SKM-1 treated with dmso at 0.1 percent for 144 hours (cell line): ENCODE measurements around the gene VAMP2.

Experiments
- DNase-seq: peaks from one replicate; lab custom pipeline; 2025; ENCODE audit not compliant: unreplicated experiment; lab: John Stamatoyannopoulos, UW

Gene VAMP2

DNA sequence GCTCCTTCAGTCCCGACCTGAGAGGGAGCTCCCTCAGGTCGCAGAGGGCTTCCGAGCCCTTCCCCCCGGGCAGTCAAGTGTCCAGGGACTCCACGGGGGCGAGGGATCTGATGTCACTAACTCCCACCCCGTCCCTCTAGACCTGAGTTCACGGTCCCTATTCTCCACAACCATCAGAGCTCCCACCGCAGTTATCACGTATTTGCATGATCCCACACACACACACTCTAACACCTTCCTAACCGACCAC is 6.8 kb downstream of the VAMP2 start:
- DNase-seq: no peak

- no peak for DNase-seq
These were observed 7.3 kb downstream of the VAMP2 start for GRCh38 chr17:8155231-8155995.

- no peak for DNase-seq
These were observed 8.1 kb downstream of the VAMP2 start for GRCh38 chr17:8154608-8155155.

DNA sequence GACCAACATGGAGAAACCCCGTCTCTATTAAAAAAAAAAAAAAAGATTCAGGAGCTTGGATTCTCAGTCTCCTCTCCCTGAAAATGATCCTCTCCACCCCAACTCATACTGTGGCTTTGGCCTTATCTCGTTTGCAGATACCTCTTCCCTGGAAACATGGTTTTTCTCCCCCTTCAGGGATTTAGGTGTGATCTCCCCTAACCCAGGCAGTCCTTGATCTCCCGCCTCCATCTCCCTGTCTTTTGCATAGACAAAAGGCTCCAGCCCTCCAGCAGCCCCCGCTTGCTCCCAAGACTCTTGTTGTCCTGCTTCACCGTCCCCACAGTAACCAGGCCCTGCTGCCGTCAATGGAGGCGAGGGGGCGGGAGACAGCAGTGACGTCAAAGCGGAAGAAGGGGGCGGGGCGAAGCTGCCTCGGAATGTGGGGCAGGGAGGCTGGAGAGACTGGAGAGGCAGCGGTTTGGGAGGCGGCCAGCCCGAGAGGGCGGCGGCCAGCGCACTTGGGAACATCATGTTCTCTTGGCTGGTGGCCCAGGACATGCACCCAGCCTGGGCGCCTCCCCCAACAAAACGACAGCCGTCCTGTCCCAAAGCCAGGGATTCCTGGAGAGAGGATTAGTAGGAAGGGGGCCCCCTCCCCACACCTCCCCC is 8.7 kb downstream of the VAMP2 start:
- DNase-seq: peak; percentile 16

DNA sequence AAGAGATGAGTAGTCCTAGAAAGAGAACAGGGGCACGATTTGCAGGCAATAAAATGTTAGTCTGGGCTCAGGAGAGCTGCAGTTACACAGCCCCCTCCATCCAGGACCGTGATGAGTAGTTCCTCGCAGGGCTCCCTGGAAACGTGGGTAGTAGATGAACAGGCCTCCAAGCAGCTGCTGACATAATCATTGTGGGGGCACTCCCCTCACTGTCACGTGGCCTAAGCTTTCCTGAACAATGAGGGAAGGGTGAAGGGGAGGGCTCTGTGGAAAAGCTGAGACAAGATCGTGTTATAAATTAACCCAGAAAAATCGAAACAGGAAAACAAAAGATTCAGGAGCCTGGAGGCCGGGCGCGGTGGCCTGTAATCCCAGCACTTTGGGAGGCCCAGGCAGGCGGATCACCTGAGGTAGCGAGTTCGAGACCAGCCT is 9.2 kb downstream of the VAMP2 start:
- no peak for DNase-seq

- DNase-seq: no peak
These were observed 9.7 kb downstream of the VAMP2 start for GRCh38 chr17:8153031-8153451.

DNA sequence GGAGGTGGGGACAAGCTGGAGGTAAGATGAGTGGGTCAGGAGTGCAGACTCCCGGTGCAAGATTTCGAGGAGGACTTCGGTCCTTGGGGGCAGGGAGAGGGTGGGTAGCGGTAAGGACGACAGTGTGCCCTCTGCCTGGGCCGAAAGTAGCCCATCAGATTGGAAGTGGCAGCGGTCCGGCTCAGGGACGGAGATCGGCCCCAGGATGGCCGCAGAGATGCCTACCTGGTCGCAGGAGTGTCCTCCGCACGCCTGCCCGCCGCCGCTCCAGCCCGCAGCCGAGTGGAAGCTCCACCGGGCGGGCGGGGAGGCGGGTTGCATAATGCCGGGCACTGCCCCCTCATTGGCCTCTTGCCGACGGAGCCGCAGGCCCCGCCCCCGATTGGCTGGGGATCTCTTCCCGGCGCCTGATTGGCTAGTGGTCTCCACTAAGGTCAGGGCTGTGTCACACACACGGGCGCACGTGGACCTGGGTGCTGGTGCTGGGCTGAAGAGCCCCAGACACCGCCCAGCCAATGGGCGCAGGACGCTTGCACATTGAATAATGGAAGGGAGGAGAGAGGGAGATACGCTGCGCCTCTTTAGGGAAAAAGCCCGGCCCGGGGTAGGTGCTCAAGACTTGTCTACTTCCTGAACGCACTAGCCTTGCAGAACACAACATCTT is 10.5 kb downstream of the VAMP2 start, which contains the start of gene PER1:
Gene PER1, minus strand, starts transcription at position 293 of the 664 bp plus-strand sequence. CDS start 1,698 bp downstream, outside the sequence.
- peak; percentile 64 for DNase-seq

DNA sequence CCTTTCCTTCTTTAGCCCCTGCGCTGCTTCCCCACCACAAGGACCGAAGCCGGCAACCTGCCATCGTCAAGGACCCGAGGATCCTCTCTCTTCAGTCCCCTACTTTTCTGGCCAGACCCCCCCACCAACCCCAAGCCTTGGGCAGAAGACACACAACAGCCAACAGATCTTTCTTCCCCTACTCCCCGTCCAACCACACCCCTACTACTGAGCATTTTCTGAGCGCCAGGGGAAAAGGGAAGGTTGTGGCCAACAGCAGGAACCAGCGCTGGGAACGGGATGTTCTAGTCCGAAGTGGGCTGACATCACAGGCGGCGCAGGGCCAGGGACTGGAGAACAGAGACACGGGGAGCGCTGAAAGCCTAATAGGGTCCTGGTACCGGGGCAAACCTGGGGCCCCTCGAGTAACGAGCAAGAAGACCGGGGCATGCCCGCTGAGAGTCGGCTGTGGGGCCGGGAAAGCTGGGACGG is 11.1 kb downstream of the VAMP2 start:
- DNase-seq: no peak

DNA sequence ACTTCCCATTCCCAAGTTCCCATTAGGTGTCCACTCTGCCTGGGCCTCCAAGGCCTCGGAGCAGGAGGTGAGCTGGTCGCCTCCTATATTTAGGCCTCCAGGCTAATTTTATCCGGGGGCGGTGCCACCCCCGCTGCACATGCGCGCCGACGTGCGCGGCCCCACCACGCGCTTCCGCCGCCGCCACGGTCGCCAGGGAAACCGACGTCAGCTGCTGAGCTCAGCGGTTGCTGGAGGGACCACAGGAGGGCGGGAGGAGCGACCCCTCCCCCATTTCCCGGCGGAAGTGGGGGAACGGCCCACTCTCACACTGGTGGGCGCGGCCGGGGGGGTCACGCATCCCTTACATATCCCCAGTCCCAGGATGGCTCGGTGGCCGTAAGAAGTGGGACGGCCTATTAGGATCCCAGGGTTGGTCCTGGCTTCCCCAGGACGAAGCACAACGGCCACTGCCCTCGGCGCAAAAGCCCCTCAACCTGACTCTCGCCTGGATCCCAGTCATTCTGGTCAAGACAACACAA is 11.6 kb downstream of the VAMP2 start:
- DNase-seq: peak; percentile 24

DNA sequence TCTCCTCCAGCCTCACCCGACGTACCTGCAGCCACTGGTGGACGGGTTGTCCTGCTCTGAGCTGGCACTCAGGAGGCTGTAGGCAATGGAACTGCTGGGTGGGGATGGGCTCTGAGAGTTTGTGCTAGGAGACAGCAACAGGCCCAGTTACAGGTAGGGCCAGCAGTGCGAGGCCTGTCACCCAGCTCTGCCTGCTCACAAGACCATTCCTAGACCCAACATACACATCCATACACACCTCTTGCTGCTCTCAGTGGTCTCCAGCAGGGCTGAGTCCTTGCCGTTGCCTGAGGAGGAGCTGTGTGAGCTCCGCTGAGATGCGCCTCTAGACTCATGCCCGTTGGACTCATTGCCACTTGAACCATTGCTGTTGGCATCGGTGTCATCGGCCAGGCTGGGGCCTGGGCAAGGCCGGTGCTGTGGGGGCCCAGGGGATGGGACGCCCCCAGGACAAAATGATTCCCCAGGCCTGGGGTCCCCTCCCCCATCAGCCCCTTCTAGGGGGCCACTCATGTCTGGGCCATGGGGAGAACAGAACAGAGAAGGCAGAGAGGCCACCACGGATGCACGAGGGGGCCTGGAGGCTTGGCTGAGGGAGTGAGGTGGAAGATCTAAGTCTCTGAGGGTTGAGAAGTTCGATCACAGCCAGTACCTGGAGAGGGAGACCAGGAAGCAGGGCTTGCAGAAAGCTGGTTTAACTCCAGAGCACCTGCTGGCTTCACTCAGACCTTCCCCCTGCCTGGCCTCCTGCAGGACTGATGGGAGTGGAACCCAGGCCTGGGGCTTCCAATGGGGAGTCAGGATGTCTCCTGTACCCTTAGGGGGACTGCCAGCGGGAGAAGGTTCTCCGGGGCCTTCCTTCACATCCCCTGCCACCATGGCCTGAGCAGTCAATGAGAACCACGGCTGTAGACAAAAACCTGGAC is 12.3 kb downstream of the VAMP2 start:
- no peak for DNase-seq

GRCh38 chr17:8149419-8150193 is 13.1 kb downstream of the VAMP2 start:
- DNase-seq: no peak

DNA sequence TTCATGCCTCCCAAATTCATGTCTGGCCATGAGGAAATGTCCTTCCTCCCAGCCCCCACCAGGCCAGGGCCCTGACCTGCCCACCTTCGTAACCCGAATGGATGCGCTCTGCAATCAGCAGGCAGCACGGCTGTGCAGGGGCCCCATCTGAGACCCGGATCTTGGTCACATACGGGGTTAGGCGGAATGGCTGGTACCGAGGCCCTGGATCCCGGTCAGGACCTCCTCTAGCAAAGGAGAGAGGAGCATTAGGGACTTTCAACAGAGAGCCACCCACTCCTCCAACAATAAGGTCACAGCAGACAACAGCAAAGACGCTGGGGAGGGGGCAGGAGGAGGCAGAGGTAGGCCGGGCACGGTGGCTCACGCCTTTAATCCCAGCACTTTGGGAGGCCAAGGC is 14.2 kb downstream of the VAMP2 start:
- no peak for DNase-seq

DNA sequence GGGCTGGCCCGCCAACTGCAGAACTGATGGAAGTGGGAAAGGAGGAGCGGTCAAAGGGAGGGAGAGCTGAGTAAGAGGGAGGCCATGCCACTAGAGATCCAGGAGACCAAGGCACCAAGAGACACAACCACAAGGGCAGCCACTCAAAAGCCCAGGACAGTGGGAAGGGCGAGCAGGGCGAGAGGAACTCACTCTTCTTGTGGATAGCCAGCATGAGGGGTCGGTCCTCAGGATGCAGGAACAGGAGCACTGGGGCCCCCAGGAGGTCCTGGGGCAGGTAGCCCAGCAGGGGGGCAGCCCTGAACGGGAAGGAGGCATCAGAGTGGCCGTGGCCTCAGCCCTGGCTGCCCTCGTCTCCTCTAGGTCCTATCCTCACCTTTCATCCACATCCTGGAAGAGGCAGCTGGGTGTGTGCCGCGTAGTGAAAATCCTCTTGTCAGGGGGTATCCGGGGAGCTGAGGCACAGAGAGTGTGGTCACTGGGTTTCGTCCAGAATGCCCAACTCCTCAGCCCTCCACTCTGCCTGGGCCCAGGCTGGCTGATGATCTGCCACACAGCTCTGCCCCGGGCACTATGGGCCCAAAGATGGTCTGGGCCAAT is 14.8 kb downstream of the VAMP2 start:
- no peak for DNase-seq

- no peak for DNase-seq
These were observed 15.5 kb downstream of the VAMP2 start for GRCh38 chr17:8147141-8147804.

GRCh38 chr17:8146381-8147140 is 16.2 kb downstream of the VAMP2 start:
- no peak for DNase-seq

GRCh38 chr17:8145811-8146210 is 16.9 kb downstream of the VAMP2 start:
- DNase-seq: no peak

GRCh38 chr17:8144401-8145231 is 18.1 kb downstream of the VAMP2 start:
- no peak for DNase-seq
